ENCODE data around the gene KRT40. TPM values are rescaled to one million over a fixed set of nuclear protein-coding genes. Genes with fewer than 3 reads are reported as not detected.
A peak's percentile ranks its signal among the peaks of the same experiment; 100 is the strongest.

KRT40 gene
- total and polyA plus RNA-seq, 2 of the 8 experiments (the other 6 are each of a cell fraction or from before 2014, with no cell fraction given): not detected

DNA sequence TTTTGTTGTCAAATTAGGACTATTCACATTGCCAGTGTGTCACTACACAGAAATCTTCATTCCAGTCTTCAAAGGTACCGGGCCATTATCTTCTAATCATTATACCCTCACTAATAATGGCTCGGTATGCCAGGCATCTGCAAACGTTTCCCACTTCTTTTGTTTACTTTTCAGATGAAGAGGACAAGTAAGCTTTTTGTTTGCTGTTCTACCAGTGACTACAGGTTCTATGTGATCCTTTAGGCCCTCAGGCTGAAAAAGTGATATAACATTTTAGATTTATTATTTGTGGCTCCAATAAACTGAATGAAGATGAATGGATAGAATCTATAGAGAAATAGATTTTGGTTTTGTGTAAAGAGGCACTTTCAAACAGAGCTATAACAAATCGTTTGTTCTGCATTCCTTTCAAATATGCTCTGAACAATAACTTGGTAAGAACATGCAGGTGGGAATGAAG lies 25.2 kb upstream of the KRT40 start:
- WGBS, 2 experiments (ENCODE audit: extremely low coverage in 1 of 2, insufficient coverage in 1 of 2, insufficient read length in 1 of 2, insufficient replicate concordance in 2 of 2, low coverage in 1 of 2, low lambda C conversion rate in 2 of 2, missing lambda C conversion rate in 1 of 2): 77% methylated on average over 4 of the region's 4 CpGs; no CpG with 5 or more reads in 1 of the 2 experiments
- H2BK5ac ChIP-seq (ENCODE audit: low read depth, low read length): no peak overlapping the region
- ChIA-PET POLR2A (ENCODE audit: partially characterized antibody) (no interaction called here), CTCF (ENCODE audit: partially characterized antibody) (interaction anchor here (1.1 to 1.2 kb wide), 2 partner anchors 9 to 19 kb away, joined by 4 to 5 read pairs; no protein-coding TSS in a partner anchor)
- no peak overlapping the region for H3K18ac ChIP-seq (ENCODE audit: extremely low read depth, low read length)
- no peak overlapping the region for H4K91ac ChIP-seq (replicated peaks; ENCODE audit: insufficient read length, low read length)
- H3K79me2 ChIP-seq (ENCODE audit: control insufficient read depth in 1 of 2, insufficient read depth in 2 of 2, low read length in 2 of 2): no peaks in the 10 kb centered on the region
- no peak overlapping the region for H3K4me3 ChIP-seq (ENCODE audit: extremely low read depth in 1 of 4, insufficient read depth in 2 of 4, low read depth in 3 of 4, low read length in 4 of 4)
- no peak overlapping the region for H2BK20ac ChIP-seq (ENCODE audit: low read length)
- H2AFZ ChIP-seq (ENCODE audit: low read length): no peak overlapping the region
- H3K79me1 ChIP-seq (ENCODE audit: low read depth, low read length): no peaks in the 10 kb centered on the region
- no peak overlapping the region for H4K8ac ChIP-seq (ENCODE audit: extremely low read depth, insufficient read depth, low read length)
- no peaks in the 10 kb centered on the region for H3K36me3 ChIP-seq (ENCODE audit: control insufficient read depth in 2 of 4, insufficient read depth in 4 of 4, low read length in 3 of 4)
- H3K23me2 ChIP-seq (ENCODE audit: low read depth, low read length): no peaks in the 10 kb centered on the region
- H3K4ac ChIP-seq (replicated peaks; ENCODE audit: insufficient read length, low read depth, low read length): no peak overlapping the region
- H3K4me1 ChIP-seq (replicated peaks in 1 of 4; ENCODE audit: control insufficient read depth in 3 of 4, insufficient read depth in 4 of 4, low read length in 3 of 4): peaks cover 0 to 10% (median 6%) of the 10 kb centered on the region in 4 experiments; a peak in 6 of 7 replicates
- H3K14ac ChIP-seq (ENCODE audit: insufficient read length): no peak overlapping the region
- DNase-seq (ENCODE audit: low read depth in 1 of 2, low spot score in 2 of 2) (no peak), FAIRE-seq (no peak)
- TF ChIP-seq TEAD4 (IDR thresholded peaks at IDR 0.05; ENCODE audit: low read depth, low read length): 0 out of 2 replicates have a peak, but pooled peaks have one; percentile 43
- TF ChIP-seq BCL11A (IDR thresholded peaks at IDR 0.05; ENCODE audit: low read depth in 2 of 2, low read length in 2 of 2): no peak
- no peak overlapping the region for H4K5ac ChIP-seq (ENCODE audit: insufficient read length, low read depth, low read length)
- H3K4me2 ChIP-seq (ENCODE audit: insufficient read depth in 1 of 2, low read depth in 2 of 2, low read length in 2 of 2): no peak overlapping the region
- no peak overlapping the region for H2BK120ac ChIP-seq (replicated peaks; ENCODE audit: low read depth, low read length)
- no peak overlapping the region for H2BK15ac ChIP-seq (ENCODE audit: low read length)
- H3K27me3 ChIP-seq (replicated peaks in 1 of 4; ENCODE audit: control insufficient read depth in 3 of 4, extremely low read depth in 1 of 4, insufficient read depth in 3 of 4, low read length in 3 of 4): no peaks in the 10 kb centered on the region
- no peak overlapping the region for H3K9ac ChIP-seq (replicated peaks in 1 of 4; ENCODE audit: extremely low read depth in 1 of 4, low read depth in 3 of 4, low read length in 3 of 4)
- H3K23ac ChIP-seq (ENCODE audit: insufficient read length): no peak overlapping the region
- no peak overlapping the region for H2BK12ac ChIP-seq (ENCODE audit: low read depth, low read length)
- H3K27ac ChIP-seq (ENCODE audit: low read depth, low read length): no peak overlapping the region
- H2AK5ac ChIP-seq (ENCODE audit: low read depth, low read length): no peak overlapping the region
- H3K56ac ChIP-seq (replicated peaks; ENCODE audit: insufficient read length, low read depth, low read length): no peak overlapping the region
- H3K9me3 ChIP-seq (ENCODE audit: insufficient read depth in 2 of 2, low read depth in 1 of 2, low read length in 1 of 2): no peaks in the 10 kb centered on the region
- H4K20me1 ChIP-seq (replicated peaks in 1 of 2; ENCODE audit: control insufficient read depth in 1 of 2, insufficient read depth in 2 of 2, low read length in 2 of 2): no peaks in the 10 kb centered on the region

Measured in H1 (cell line).